Trophoblast cell (in vitro differentiated cells and primary cell): ENCODE data around the gene GIGYF2.
A peak's percentile ranks its signal among the peaks of the same experiment; 100 is the strongest.
"Not testable (repeated sequence)": the region's sequence is repeated elsewhere in the genome, so short reads cannot be mapped to it uniquely, and the experiment has no call there.

Experiments
- DNase-seq, 2 donors: peaks; one replicate each; pipeline ENCODE4 v3.0.0-alpha.2; 2016
- H2AFZ ChIP-seq: 2 replicates; pipeline ENCODE4 v1.6.1; 2013; ENCODE audit warnings: low read length, moderate library complexity, mild to moderate bottlenecking; ENCODE audit not compliant: insufficient read depth, poor library complexity
- H2AK5ac ChIP-seq: 2 replicates; pipeline ENCODE4 v1.6.1; 2013; ENCODE audit warnings: mild to moderate bottlenecking, low read length
- H2BK120ac ChIP-seq: 2 replicates; pipeline ENCODE4 v1.6.1; 2013; ENCODE audit warnings: low read length, mild to moderate bottlenecking, moderate library complexity; ENCODE audit not compliant: insufficient read depth, poor library complexity
- H2BK12ac ChIP-seq: 2 replicates; pipeline ENCODE4 v1.6.1; 2013; ENCODE audit warnings: mild to moderate bottlenecking, low read length, moderate library complexity
- H2BK5ac ChIP-seq: 2 replicates; pipeline ENCODE4 v1.6.1; 2013; ENCODE audit warnings: low read length, low read depth, moderate library complexity, mild to moderate bottlenecking; ENCODE audit not compliant: poor library complexity
- H3K14ac ChIP-seq: 2 replicates; pipeline ENCODE4 v1.6.1; 2013; ENCODE audit warnings: mild to moderate bottlenecking, low read length
- H3K18ac ChIP-seq: 2 replicates; pipeline ENCODE4 v1.6.1; 2013; ENCODE audit warnings: mild to moderate bottlenecking, low read length
- H3K23ac ChIP-seq: 2 replicates; pipeline ENCODE4 v1.6.1; 2013; ENCODE audit warnings: low read length
- H3K27ac ChIP-seq: 2 replicates; pipeline ENCODE4 v1.5.1; 2013; ENCODE audit warnings: low read depth, mild to moderate bottlenecking, inconsistent platforms, low read length, moderate library complexity
- H3K27me3 ChIP-seq: 2 replicates; pipeline ENCODE4 v1.6.1; 2013; ENCODE audit warnings: inconsistent platforms, mild to moderate bottlenecking, low read length, moderate library complexity; ENCODE audit not compliant: insufficient read depth
- H3K36me3 ChIP-seq, 2 experiments: 1 replicate in 1 of 2; 2 replicates in 1 of 2; pipeline ENCODE4 v1.6.1; 2013; ENCODE audit warnings: low read length in 2 of 2, mild to moderate bottlenecking in 2 of 2, moderate library complexity in 1 of 2; ENCODE audit not compliant: insufficient read depth in 2 of 2, control insufficient read depth in 1 of 2
- H3K4ac ChIP-seq: 2 replicates; pipeline ENCODE4 v1.6.1; 2013; ENCODE audit warnings: low read depth, mild to moderate bottlenecking, low read length, moderate library complexity
- H3K4me1 ChIP-seq, 2 experiments: 1 replicate in 1 of 2; 2 replicates in 1 of 2; pipeline ENCODE4 v1.6.1; 2013; ENCODE audit warnings: low read length in 2 of 2, mild to moderate bottlenecking in 2 of 2, moderate library complexity in 1 of 2; ENCODE audit not compliant: insufficient read depth in 2 of 2, control insufficient read depth in 1 of 2
- H3K4me2 ChIP-seq: 2 replicates; pipeline ENCODE4 v1.6.1; 2013; ENCODE audit warnings: inconsistent platforms, mild to moderate bottlenecking, low read length, moderate library complexity
- H3K4me3 ChIP-seq: 2 replicates; pipeline ENCODE4 v1.5.1; 2013; ENCODE audit warnings: mild to moderate bottlenecking, low read depth, low read length, inconsistent platforms
- H3K79me1 ChIP-seq: one replicate; pipeline ENCODE4 v1.6.1; 2013; ENCODE audit warnings: low read length
- H3K79me2 ChIP-seq: 2 replicates; pipeline ENCODE4 v1.6.1; 2013; ENCODE audit warnings: low read length, mild to moderate bottlenecking; ENCODE audit not compliant: control insufficient read depth, insufficient read depth, poor library complexity
- H3K9ac ChIP-seq: 2 replicates; pipeline ENCODE4 v1.6.1; 2013; ENCODE audit warnings: mild to moderate bottlenecking, low read length
- H3K9me3 ChIP-seq: 2 replicates; pipeline ENCODE4 v1.6.1; 2013; ENCODE audit warnings: low read depth, mild to moderate bottlenecking, control low read depth, inconsistent platforms, low read length; ENCODE audit not compliant: insufficient read depth
- H4K12ac ChIP-seq: 2 replicates; pipeline ENCODE4 v1.6.1; 2013; ENCODE audit warnings: low read depth, mild to moderate bottlenecking, low read length, moderate library complexity
- H4K8ac ChIP-seq: 2 replicates; pipeline ENCODE4 v1.6.1; 2013; ENCODE audit warnings: low read depth, mild to moderate bottlenecking, low read length, moderate library complexity
- H4K91ac ChIP-seq: one replicate; pipeline ENCODE4 v1.6.1; 2013; ENCODE audit warnings: low read depth, mild to moderate bottlenecking, low read length, moderate library complexity
- WGBS: extraction: QIAGEN DNeasy Blood & Tissue Kit; methylation state at CpG from one replicate; pipeline ENCODE4 v1.1.7; 2013; ENCODE audit warnings: missing lambda C conversion rate; ENCODE audit not compliant: insufficient read length, insufficient coverage; ENCODE audit errors: extremely low coverage; 5-methylcytosine and 5-hydroxymethylcytosine counted together

GIGYF2 gene

DNA sequence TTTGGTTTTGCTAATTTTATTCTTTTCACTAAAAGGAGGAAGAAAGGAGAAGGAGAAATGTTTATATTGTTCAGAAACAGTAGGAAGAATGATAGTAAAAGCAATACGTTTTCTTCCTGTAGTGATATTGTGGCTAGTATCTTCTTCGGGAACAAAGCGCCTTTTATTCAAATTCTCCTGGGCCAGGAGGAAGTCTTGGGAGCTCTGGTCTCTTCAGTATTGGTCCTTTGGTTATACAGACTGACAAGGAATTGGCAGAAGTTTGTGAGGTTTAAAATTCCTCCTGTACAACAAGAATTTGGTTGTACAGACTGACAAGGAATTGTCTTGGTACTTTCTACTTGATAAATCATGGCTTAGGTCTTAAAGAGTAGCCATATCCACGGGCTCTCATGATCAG, 9.9 kb downstream of the GIGYF2 start:
- Histone ChIP-seq H3K9ac (no peak overlapping the region), H3K79me1 (no peaks in the 10 kb centered on the region), H4K8ac (no peak overlapping the region), H3K79me2 (no peaks in the 10 kb centered on the region), H4K91ac (no peak overlapping the region), H2AFZ (no peak overlapping the region), H4K12ac (no peak overlapping the region), H3K23ac (no peak overlapping the region), H3K9me3 (no peaks in the 10 kb centered on the region), H3K14ac (no peak overlapping the region), H3K18ac (no peak overlapping the region), H2BK12ac (no peak overlapping the region), H3K36me3 (peaks cover 15 to 20% of the 10 kb centered on the region in 2 experiments), H2AK5ac (no peak overlapping the region), H3K4me3 (no peak overlapping the region), H2BK5ac (no peak overlapping the region), H3K4me1 (no peaks in the 10 kb centered on the region), H3K27me3 (no peaks in the 10 kb centered on the region), H3K4me2 (no peak overlapping the region), H3K27ac (no peak overlapping the region), H3K4ac (no peak overlapping the region), H2BK120ac (no peak overlapping the region)
- DNase-seq, result no peak
- no CpG with 5 or more reads among the region's 4 CpGs for WGBS

DNA sequence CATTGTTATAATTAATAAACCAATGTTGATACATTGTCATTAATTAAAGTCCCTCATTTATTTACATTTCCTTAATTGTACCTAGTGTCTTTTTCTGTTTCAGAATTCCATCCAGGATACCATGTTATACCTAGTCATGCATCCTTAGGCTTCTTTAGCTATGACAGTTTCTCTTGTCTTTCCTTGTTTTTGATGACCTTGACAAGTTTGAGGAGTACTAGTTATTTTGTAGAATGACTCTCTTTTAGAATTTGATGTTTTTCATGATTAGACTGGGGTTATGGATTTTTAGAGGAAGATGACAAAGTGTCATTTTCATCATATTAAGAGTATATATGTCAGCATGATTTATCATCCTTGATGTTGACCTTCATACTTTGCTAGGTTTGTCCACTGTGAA, 16.4 kb downstream of the GIGYF2 start:
- H4K91ac ChIP-seq, result no peak overlapping the region

DNA sequence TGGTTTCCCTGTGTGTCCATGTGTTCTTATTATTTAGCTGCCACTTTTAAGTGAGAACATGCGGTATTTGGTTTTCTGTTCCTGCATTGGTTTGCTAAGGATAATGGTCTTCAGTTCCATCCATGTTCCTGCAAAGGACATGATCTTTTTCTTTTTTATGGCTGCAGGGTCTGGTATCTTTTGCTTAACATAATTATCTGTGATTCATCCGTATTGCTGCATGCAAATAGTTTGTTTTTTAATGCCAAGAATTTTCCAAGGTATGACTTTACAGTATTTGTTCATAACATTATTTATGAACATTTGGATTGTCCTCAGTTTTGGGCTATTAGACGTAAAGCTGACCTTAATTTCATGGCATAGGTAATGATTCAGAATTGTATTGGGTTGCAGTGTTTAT, 17.8 kb downstream of the GIGYF2 start:
- Histone ChIP-seq H3K9ac (no peak overlapping the region), H3K14ac (no peak overlapping the region), H3K36me3 (peaks cover 4 to 5% of the 10 kb centered on the region in 2 experiments), H2AFZ (no peak overlapping the region), H2BK12ac (no peak overlapping the region), H3K79me2 (peaks cover 1% of the 10 kb centered on the region), H4K8ac (no peak overlapping the region), H2AK5ac (no peak overlapping the region), H3K79me1 (no peaks in the 10 kb centered on the region), H3K4me3 (no peak overlapping the region), H2BK120ac (no peak overlapping the region), H2BK5ac (no peak overlapping the region), H4K91ac (no peak overlapping the region), H3K9me3 (peaks cover 1% of the 10 kb centered on the region), H4K12ac (no peak overlapping the region), H3K27me3 (no peaks in the 10 kb centered on the region), H3K4me1 (no peaks in the 10 kb centered on the region), H3K4me2 (no peak overlapping the region), H3K18ac (no peak overlapping the region), H3K23ac (no peak overlapping the region), H3K27ac (no peak overlapping the region), H3K4ac (no peak overlapping the region)
- peak in 1 of 2 donors; percentile 79 for DNase-seq
- WGBS, result no CpG with 5 or more reads among the region's 3 CpGs

More for the DNA sequence above, 16.4 kb downstream of the GIGYF2 start:
- H4K8ac ChIP-seq, result no peak overlapping the region
- H3K4me3 ChIP-seq, result no peak overlapping the region
- H3K27ac ChIP-seq, result no peak overlapping the region
- H3K4me2 ChIP-seq, result no peak overlapping the region
- no peak overlapping the region for H2AK5ac ChIP-seq
- no peak for DNase-seq
- H2AFZ ChIP-seq, result no peak overlapping the region
- no peak overlapping the region for H2BK12ac ChIP-seq
- peaks cover 7 to 8% of the 10 kb centered on the region in 2 experiments for H3K36me3 ChIP-seq
- no peak overlapping the region for H3K14ac ChIP-seq
- H3K9me3 ChIP-seq, result peaks cover 1% of the 10 kb centered on the region
- no peak overlapping the region for H3K18ac ChIP-seq
- no peak overlapping the region for H2BK5ac ChIP-seq
- H3K23ac ChIP-seq, result no peak overlapping the region
- H3K4me1 ChIP-seq, result no peaks in the 10 kb centered on the region
- no peak overlapping the region for H4K12ac ChIP-seq
- H2BK120ac ChIP-seq, result no peak overlapping the region
- no peaks in the 10 kb centered on the region for H3K27me3 ChIP-seq
- H3K9ac ChIP-seq, result no peak overlapping the region
- H3K79me2 ChIP-seq, result peaks cover 1% of the 10 kb centered on the region
- no peaks in the 10 kb centered on the region for H3K79me1 ChIP-seq
- H3K4ac ChIP-seq, result no peak overlapping the region

DNA sequence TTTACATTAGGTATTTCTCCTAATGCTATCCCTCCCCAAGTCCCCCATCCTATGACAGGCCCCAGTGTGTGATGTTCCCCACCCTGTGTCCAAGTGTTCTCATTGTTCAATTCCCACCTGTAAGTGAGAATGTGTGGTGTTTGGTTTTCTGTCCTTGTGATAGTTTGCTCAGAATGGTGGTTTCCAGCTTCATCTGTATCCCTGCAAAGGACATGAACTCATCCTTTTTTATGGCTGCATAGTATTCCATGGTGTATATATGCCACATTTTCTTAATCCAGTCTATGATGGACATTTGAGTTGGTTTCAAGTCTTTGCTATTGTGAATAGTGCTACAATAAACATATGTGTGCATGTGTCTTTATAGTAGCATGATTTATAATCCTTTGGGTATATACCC, 22.9 kb downstream of the GIGYF2 start:
- H3K4me1 ChIP-seq, H3K4me3 ChIP-seq: not testable (repeated sequence)

More for the DNA sequence above, 22.9 kb downstream of the GIGYF2 start:
- H2AK5ac ChIP-seq, H2BK5ac ChIP-seq, H4K91ac ChIP-seq, H3K27me3 ChIP-seq, H2BK120ac ChIP-seq, H3K36me3 ChIP-seq, H3K27ac ChIP-seq, H4K12ac ChIP-seq, H3K4ac ChIP-seq, H2BK12ac ChIP-seq, H3K9ac ChIP-seq, H2AFZ ChIP-seq, H3K18ac ChIP-seq, H3K79me2 ChIP-seq, H3K23ac ChIP-seq, H3K4me2 ChIP-seq, H3K79me1 ChIP-seq, H3K9me3 ChIP-seq, DNase-seq, H4K8ac ChIP-seq, H3K14ac ChIP-seq: not testable (repeated sequence)
